GM12801 (cell line): ENCODE measurements around the gene MTF2.

ENCODE experiments used
- CTCF ChIP-seq: IDR thresholded peaks from one replicate; pipeline ENCODE4 v1.5.1; 2011; ENCODE audit warnings: control low read depth; ENCODE audit not compliant: insufficient read length; ENCODE audit errors: extremely low read depth

MTF2 gene

GRCh38 chr1:93083979-93084378 is 4.9 kb downstream of the MTF2 start:
- no peak for TF ChIP-seq CTCF

- no peak for TF ChIP-seq CTCF
Observed at GRCh38 chr1:93087532-93087931, 8.4 kb downstream of the MTF2 start.

GRCh38 chr1:93093332-93094006 is 14.4 kb downstream of the MTF2 start:
- TF ChIP-seq CTCF: no peak

GRCh38 chr1:93095804-93096585 is 16.9 kb downstream of the MTF2 start:
- no peak for TF ChIP-seq CTCF

- TF ChIP-seq CTCF: no peak
Observed at GRCh38 chr1:93102142-93102541, 23.1 kb downstream of the MTF2 start.

- TF ChIP-seq CTCF: no peak
Observed at GRCh38 chr1:93106226-93106625, 27.1 kb downstream of the MTF2 start.

GRCh38 chr1:93107395-93107794 is 28.3 kb downstream of the MTF2 start:
- TF ChIP-seq CTCF: no peak
